ENCODE data around the gene MRPL36. TPM values are rescaled to one million over a fixed set of nuclear protein-coding genes. Genes with fewer than 3 reads are reported as not detected.

The MRPL36 gene
- polyA plus RNA-seq, 1 experiment: 104 TPM

DNA sequence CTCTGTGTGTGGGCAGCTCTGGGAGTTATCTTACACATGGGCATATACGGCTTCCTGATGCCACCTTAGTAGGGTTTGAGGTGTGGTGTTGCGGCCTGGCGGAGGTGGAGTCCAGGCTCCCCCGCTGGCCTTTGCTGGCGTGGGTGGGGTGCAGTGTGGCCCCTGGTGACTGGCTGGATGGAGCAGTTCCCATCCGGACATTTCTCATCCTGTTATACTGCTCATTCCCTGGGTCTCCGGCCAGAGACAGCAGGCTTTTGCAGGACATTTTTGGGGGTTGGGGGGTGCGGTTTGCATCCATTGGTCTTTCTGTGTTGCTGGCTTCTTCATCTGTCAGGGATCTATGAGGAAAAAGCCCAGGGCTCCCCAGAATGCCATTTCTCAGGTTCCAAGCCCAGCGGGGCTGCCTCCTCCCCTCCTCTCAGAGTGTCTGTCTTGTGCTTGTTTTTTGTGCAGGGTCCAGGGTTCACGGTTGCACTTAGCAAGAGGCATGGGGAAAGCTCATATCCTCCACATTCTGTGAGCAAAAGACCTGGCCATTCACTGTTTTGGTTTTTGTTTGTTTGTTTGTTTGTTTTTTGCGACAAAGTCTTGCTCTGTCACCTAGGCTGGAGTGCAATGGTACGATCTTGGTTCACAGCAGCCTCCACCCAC is 23.9 kb upstream of the MRPL36 start:
- no peak overlapping the region for H3K4me3 ChIP-seq (ENCODE audit: low read depth, low read length)
- TF ChIP-seq, protein P1, sequence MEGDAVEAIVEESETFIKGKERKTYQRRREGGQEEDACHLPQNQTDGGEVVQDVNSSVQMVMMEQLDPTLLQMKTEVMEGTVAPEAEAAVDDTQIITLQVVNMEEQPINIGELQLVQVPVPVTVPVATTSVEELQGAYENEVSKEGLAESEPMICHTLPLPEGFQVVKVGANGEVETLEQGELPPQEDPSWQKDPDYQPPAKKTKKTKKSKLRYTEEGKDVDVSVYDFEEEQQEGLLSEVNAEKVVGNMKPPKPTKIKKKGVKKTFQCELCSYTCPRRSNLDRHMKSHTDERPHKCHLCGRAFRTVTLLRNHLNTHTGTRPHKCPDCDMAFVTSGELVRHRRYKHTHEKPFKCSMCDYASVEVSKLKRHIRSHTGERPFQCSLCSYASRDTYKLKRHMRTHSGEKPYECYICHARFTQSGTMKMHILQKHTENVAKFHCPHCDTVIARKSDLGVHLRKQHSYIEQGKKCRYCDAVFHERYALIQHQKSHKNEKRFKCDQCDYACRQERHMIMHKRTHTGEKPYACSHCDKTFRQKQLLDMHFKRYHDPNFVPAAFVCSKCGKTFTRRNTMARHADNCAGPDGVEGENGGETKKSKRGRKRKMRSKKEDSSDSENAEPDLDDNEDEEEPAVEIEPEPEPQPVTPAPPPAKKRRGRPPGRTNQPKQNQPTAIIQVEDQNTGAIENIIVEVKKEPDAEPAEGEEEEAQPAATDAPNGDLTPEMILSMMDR (IDR thresholded peaks at IDR 0.05; ENCODE audit: low read depth, low read length): no peak
- H3K27me3 ChIP-seq (ENCODE audit: control insufficient read depth, insufficient read depth, low read length): no peaks in the 10 kb centered on the region
- H3K27ac ChIP-seq (ENCODE audit: low read depth, low read length): no peak overlapping the region
- peaks cover 6% of the 10 kb centered on the region; the same call in 1 of the 2 replicates for H3K9me3 ChIP-seq (ENCODE audit: control insufficient read depth, insufficient read depth, low read length)
- no peak for DNase-seq (ENCODE audit: low read depth, low spot score)
- ChIA-PET POLR2A (no interaction called here), CTCF (no interaction called here)

DNA sequence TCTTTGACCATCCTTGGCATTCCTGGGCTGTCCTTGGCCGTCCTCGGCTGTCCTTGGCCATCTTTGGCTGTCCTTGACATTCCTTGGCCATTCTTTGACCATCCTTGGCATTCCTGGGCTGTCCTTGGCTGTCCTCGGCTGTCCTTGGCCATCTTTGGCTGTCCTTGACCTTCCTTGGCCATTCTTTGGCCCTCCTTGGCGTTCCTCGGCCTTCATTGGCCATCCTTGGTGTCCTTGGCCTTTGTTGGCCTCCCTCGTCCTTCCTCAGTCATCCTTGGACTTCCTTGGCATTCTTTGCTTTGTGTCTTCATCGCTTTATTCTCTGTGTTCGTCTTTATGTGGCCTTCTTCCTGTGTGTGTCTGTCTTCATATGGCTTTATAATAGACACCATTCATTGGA is 22.2 kb upstream of the MRPL36 start:
- Histone ChIP-seq H3K4me3 (ENCODE audit: low read depth, low read length) (no peak overlapping the region), H3K27me3 (ENCODE audit: control insufficient read depth, insufficient read depth, low read length) (no peaks in the 10 kb centered on the region), H3K27ac (ENCODE audit: low read depth, low read length) (no peak overlapping the region), H3K9me3 (ENCODE audit: control insufficient read depth, insufficient read depth, low read length) (no peaks in the 10 kb centered on the region; the same call in 1 of the 2 replicates)
- POLR2A ChIA-PET: no interaction called here
- TF ChIP-seq, protein P1 (IDR thresholded peaks at IDR 0.05; ENCODE audit: low read depth, low read length): no peak
- CTCF ChIA-PET: no interaction called here
- DNase-seq (ENCODE audit: low read depth, low spot score): no peak

DNA sequence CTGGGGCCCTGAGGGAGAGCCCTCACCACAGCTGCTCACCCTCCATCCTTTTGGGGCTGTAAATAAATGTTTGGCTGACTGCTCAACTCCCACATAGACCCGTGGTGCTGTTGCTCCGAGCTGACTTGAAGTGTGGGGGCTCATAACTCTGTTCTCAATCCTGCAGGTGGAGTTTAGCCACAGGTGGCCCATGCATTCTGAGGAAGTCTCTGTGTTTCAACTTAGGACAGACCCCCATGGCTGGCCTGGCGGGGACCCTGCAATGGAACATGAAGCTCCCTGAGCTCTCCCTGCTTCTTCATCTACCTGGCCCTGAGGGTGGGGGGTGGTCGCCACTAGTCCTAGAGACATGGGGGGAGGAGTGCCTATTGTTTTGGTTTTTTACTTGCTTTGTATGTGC is 21.3 kb upstream of the MRPL36 start:
- Histone ChIP-seq H3K27ac (ENCODE audit: low read depth, low read length) (no peak overlapping the region), H3K27me3 (ENCODE audit: control insufficient read depth, insufficient read depth, low read length) (no peaks in the 10 kb centered on the region), H3K4me3 (ENCODE audit: low read depth, low read length) (no peak overlapping the region), H3K9me3 (ENCODE audit: control insufficient read depth, insufficient read depth, low read length) (no peaks in the 10 kb centered on the region)
- DNase-seq (ENCODE audit: low read depth, low spot score): no peak
- POLR2A ChIA-PET: no interaction called here
- CTCF ChIA-PET: no interaction called here
- TF ChIP-seq, protein P1 (IDR thresholded peaks at IDR 0.05; ENCODE audit: low read depth, low read length): no peak

DNA sequence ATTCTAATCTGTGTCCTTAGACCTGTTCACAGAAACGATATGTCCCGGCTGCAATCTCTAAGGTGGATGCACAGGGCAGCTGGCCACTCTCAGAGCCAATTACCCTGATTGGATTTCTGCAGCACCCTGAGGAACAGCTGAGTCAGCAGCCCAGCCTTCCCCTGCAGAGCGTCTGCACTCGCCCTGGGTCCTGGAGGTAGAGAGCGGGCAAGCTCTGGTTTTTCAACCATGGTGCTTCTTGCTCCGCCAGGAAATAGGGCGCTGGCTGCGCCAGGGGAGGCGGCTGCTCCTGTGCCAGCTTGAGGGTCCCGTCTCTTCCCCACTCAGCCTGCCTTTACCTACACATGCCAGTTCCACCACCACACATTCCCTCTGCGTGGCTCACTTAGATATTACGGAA is 20.7 kb upstream of the MRPL36 start:
- no peak overlapping the region for H3K4me3 ChIP-seq (ENCODE audit: low read depth, low read length)
- no peaks in the 10 kb centered on the region for H3K9me3 ChIP-seq (ENCODE audit: control insufficient read depth, insufficient read depth, low read length)
- H3K27ac ChIP-seq (ENCODE audit: low read depth, low read length): no peak overlapping the region
- no peaks in the 10 kb centered on the region for H3K27me3 ChIP-seq (ENCODE audit: control insufficient read depth, insufficient read depth, low read length)
- DNase-seq (ENCODE audit: low read depth, low spot score): no peak
- CTCF ChIA-PET: no interaction called here
- TF ChIP-seq, protein P1 (IDR thresholded peaks at IDR 0.05; ENCODE audit: low read depth, low read length): no peak
- POLR2A ChIA-PET: no interaction called here

DNA sequence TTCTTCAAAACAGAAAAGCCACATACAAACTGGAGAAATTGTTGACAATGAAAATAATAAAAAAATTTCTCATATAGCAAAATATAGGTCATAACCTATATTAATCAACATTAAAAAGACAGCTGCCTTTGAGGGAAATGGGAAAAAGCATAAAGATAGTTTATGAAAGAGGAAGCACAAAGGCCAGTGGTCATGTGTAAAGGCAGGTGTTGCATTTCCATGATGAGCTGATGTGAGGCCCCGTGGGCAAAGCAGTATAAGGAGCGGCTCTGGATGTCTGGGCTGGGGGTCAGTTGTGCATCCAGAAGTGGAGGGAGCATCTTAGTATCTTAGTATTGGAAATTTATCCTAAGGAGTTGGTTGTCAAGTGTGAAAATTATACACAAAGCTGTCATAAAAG is 19.8 kb upstream of the MRPL36 start:
- ChIA-PET POLR2A (no interaction called here), CTCF (no interaction called here)
- DNase-seq (ENCODE audit: low read depth, low spot score): no peak

More for the DNA sequence above, 19.8 kb upstream of the MRPL36 start:
- no peaks in the 10 kb centered on the region for H3K27me3 ChIP-seq (ENCODE audit: control insufficient read depth, insufficient read depth, low read length)
- H3K27ac ChIP-seq (ENCODE audit: low read depth, low read length): no peak overlapping the region
- no peak overlapping the region for H3K4me3 ChIP-seq (ENCODE audit: low read depth, low read length)
- TF ChIP-seq, protein P1 (IDR thresholded peaks at IDR 0.05; ENCODE audit: low read depth, low read length): no peak
- H3K9me3 ChIP-seq (ENCODE audit: control insufficient read depth, insufficient read depth, low read length): no peaks in the 10 kb centered on the region

Data from AG04450 (cell line).